ENCODE measurements around the gene PRKAG2. TPM values are rescaled to one million over a fixed set of nuclear protein-coding genes. Genes with fewer than 3 reads are reported as not detected.

Gene PRKAG2
- total RNA-seq, 3 donors from 2014 or later = 32.3 to 56.6 (median 34.4) TPM

DNA sequence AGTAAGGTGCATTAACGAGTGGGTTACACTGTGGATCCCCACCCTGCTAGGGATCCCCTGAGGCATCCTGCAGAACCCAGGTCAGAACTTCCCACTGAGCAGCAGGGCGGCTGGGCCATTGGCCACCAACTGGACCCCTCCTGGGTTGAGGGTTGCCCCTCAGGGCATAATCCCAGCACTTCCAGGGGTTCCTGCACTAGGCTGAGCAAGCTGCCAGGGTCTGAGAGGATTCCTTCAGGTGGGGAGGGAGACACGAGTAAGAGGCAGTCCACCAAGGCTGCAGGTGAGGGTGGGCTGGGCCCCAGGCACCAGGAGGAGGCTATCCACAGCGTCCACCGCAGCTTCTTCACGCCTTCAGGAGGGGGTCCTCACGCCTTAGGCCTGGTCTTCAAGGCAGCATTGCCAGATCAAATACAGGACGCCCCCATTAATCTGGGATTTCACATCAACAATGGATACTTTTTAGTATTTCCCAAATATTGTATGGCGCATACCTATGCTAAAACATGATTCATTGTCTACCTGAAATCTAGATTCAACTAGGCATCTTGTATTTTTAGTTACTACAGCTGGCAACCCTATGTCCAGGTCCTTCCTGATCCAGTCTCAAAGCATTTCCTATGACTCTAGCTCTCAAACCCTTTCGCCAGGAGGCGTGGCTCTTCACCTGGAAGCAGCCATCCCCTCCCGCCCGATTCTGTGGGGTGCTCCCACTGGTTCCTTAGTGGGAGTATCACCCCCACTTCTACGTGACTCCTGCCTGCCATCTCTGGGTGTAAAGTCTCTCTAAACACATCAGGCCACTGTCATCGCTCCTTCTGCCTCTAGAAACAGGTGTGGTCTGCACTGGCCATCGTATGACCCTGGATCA, 4.1 kb downstream of the PRKAG2 start:
- Histone ChIP-seq H3K4me1 (peaks cover 4 to 11% of the 10 kb centered on the region in 2 donors), H3K9me3 (no peaks in the 10 kb centered on the region), H3K36me3 (no peaks in the 10 kb centered on the region), H3K27me3 (no peaks in the 10 kb centered on the region), H3K4me3 (no peak overlapping the region), H3K27ac (no peak overlapping the region)
- TF ChIP-seq POLR2A (IDR thresholded peaks at IDR 0.05) (no peak), POLR2AphosphoS5 (IDR thresholded peaks at IDR 0.05) (no peak)
- TF ChIP-seq, protein P1, sequence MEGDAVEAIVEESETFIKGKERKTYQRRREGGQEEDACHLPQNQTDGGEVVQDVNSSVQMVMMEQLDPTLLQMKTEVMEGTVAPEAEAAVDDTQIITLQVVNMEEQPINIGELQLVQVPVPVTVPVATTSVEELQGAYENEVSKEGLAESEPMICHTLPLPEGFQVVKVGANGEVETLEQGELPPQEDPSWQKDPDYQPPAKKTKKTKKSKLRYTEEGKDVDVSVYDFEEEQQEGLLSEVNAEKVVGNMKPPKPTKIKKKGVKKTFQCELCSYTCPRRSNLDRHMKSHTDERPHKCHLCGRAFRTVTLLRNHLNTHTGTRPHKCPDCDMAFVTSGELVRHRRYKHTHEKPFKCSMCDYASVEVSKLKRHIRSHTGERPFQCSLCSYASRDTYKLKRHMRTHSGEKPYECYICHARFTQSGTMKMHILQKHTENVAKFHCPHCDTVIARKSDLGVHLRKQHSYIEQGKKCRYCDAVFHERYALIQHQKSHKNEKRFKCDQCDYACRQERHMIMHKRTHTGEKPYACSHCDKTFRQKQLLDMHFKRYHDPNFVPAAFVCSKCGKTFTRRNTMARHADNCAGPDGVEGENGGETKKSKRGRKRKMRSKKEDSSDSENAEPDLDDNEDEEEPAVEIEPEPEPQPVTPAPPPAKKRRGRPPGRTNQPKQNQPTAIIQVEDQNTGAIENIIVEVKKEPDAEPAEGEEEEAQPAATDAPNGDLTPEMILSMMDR (IDR thresholded peaks at IDR 0.05) = no peak
- DNase-seq (ENCODE audit: low spot score in 2 of 2) = no peak
- intact Hi-C loops (cut with DNase I; ENCODE audit: low total_unique reads) = no loop called here

GRCh38 chr7:151871904-151872303, 5.0 kb downstream of the PRKAG2 start:
- Histone ChIP-seq H3K27ac (no peak overlapping the region), H3K27me3 (no peaks in the 10 kb centered on the region), H3K4me3 (no peak overlapping the region), H3K36me3 (no peaks in the 10 kb centered on the region), H3K9me3 (no peaks in the 10 kb centered on the region), H3K4me1 (peaks cover 4 to 12% of the 10 kb centered on the region in 2 donors)
- intact Hi-C loops (cut with DNase I; ENCODE audit: low total_unique reads) = no loop called here
- DNase-seq (ENCODE audit: low spot score in 2 of 2) = no peak
- TF ChIP-seq POLR2A (IDR thresholded peaks at IDR 0.05) = no peak
- TF ChIP-seq POLR2AphosphoS5 (IDR thresholded peaks at IDR 0.05) = no peak
- TF ChIP-seq, protein P1 (IDR thresholded peaks at IDR 0.05) = no peak

- intact Hi-C loops (cut with DNase I; ENCODE audit: low total_unique reads) = no loop called here
- Histone ChIP-seq H3K9me3 (no peaks in the 10 kb centered on the region), H3K27me3 (no peaks in the 10 kb centered on the region), H3K36me3 (no peaks in the 10 kb centered on the region), H3K27ac (peak overlapping the region in 1 of 2 donors; percentile 14), H3K4me3 (no peak overlapping the region), H3K4me1 (peaks cover 4 to 12% of the 10 kb centered on the region in 2 donors)
- no peak for TF ChIP-seq POLR2A (IDR thresholded peaks at IDR 0.05)
- TF ChIP-seq, protein P1 (IDR thresholded peaks at IDR 0.05) = no peak
- no peak for TF ChIP-seq POLR2AphosphoS5 (IDR thresholded peaks at IDR 0.05)
- DNase-seq (ENCODE audit: low spot score in 2 of 2) = no peak
Observed at GRCh38 chr7:151871189-151871735, 5.7 kb downstream of the PRKAG2 start.

DNA sequence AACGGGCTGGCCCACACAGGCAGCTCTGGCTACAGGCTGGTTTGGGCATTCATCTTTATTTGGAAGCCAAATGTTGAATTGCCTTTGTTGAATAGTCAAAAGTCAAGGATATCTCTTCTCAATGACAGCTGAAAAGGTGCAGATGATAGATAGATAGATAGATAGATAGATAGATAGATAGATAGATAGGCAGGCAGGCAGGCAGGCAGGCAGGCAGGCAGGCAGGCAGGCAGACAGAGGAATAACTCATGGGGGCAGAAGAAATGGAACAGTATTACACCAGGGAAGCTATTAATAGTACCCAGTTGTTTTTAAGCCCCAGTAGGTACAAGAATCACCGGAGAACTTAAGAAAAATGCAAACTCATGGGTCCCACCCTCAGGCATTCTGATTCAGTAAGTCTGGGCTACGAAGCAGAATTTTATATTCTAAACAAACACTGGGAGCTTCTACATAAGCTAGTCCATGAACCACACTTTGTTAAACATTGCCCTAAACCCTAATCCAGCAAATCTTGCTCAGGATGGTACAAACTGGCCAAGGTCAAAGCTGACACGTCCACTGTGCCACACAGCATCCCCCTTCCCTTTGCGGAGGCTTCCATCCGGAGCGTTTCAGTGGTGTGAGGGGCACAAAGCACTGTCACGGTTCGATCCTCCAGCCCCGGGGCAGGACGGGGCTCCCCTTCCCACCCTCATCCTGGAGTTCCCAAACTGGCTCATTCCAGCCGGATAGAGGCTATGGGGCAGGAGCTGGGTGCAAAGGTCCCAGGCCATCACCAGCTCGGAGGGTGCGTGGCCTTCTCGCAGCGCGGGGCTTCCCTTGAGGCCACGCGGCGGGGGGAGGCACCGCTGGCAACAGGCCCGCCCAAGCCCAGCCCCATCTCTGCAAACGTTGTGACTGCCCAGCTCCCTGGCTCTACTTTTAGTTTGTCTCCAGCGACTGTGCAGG, 6.7 kb downstream of the PRKAG2 start:
- TF ChIP-seq POLR2A (IDR thresholded peaks at IDR 0.05) = no peak
- TF ChIP-seq, protein P1 (IDR thresholded peaks at IDR 0.05) = no peak
- TF ChIP-seq POLR2AphosphoS5 (IDR thresholded peaks at IDR 0.05) = no peak
- intact Hi-C loops (cut with DNase I; ENCODE audit: low total_unique reads) = no loop called here
- peak overlapping the region in 1 of 2 donors; percentile 73 for H3K27ac ChIP-seq
- no peaks in the 10 kb centered on the region for H3K27me3 ChIP-seq
- H3K4me1 ChIP-seq = peaks cover 4 to 12% of the 10 kb centered on the region in 2 donors
- no peaks in the 10 kb centered on the region for H3K36me3 ChIP-seq
- no peak for DNase-seq (ENCODE audit: low spot score in 2 of 2)
- H3K4me3 ChIP-seq = no peak overlapping the region
- no peaks in the 10 kb centered on the region for H3K9me3 ChIP-seq

All from breast epithelium (tissue), 4 donors.